Measurements from ENCODE around the gene PPRC1.

Gene PPRC1, protein sequence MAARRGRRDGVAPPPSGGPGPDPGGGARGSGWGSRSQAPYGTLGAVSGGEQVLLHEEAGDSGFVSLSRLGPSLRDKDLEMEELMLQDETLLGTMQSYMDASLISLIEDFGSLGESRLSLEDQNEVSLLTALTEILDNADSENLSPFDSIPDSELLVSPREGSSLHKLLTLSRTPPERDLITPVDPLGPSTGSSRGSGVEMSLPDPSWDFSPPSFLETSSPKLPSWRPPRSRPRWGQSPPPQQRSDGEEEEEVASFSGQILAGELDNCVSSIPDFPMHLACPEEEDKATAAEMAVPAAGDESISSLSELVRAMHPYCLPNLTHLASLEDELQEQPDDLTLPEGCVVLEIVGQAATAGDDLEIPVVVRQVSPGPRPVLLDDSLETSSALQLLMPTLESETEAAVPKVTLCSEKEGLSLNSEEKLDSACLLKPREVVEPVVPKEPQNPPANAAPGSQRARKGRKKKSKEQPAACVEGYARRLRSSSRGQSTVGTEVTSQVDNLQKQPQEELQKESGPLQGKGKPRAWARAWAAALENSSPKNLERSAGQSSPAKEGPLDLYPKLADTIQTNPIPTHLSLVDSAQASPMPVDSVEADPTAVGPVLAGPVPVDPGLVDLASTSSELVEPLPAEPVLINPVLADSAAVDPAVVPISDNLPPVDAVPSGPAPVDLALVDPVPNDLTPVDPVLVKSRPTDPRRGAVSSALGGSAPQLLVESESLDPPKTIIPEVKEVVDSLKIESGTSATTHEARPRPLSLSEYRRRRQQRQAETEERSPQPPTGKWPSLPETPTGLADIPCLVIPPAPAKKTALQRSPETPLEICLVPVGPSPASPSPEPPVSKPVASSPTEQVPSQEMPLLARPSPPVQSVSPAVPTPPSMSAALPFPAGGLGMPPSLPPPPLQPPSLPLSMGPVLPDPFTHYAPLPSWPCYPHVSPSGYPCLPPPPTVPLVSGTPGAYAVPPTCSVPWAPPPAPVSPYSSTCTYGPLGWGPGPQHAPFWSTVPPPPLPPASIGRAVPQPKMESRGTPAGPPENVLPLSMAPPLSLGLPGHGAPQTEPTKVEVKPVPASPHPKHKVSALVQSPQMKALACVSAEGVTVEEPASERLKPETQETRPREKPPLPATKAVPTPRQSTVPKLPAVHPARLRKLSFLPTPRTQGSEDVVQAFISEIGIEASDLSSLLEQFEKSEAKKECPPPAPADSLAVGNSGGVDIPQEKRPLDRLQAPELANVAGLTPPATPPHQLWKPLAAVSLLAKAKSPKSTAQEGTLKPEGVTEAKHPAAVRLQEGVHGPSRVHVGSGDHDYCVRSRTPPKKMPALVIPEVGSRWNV (N-terminal part only)

GRCh38 chr10:102132563-102133372, at the start of gene PPRC1:
Gene PPRC1, plus strand, starts transcription at chr10:102133040. Its CDS starts 29 bp downstream, at chr10:102133069.
- peak; percentile 99 for DNase-seq

- no peak for DNase-seq
Observed at GRCh38 chr10:102083541-102083940, 49.3 kb upstream of the PPRC1 start.

GRCh38 chr10:102085336-102085735, 47.5 kb upstream of the PPRC1 start:
- DNase-seq, result no peak

- no peak for DNase-seq
Observed at GRCh38 chr10:102086196-102086595, 46.6 kb upstream of the PPRC1 start.

GRCh38 chr10:102090772-102091171, 42.1 kb upstream of the PPRC1 start:
- no peak for DNase-seq

DNA sequence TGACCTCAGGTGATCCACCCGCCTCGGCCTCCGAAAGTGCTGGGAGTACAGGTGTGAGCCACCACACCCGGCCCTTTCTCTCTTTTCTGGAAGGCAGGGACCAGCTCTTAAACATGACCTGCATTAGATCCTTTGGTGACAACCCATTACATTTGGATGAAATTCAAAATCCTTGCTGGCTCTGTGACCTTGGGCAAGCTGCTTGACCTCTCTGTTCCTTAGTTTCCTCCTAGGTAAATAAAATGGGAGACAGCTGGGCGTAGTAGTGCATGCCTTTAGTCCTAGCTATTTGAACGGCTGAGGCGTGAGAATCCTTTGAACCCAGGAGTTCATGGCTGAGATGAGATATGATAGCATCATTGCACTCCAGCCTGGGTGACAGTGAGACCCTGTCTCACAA, 36.4 kb upstream of the PPRC1 start:
- DNase-seq, result no peak

DNA sequence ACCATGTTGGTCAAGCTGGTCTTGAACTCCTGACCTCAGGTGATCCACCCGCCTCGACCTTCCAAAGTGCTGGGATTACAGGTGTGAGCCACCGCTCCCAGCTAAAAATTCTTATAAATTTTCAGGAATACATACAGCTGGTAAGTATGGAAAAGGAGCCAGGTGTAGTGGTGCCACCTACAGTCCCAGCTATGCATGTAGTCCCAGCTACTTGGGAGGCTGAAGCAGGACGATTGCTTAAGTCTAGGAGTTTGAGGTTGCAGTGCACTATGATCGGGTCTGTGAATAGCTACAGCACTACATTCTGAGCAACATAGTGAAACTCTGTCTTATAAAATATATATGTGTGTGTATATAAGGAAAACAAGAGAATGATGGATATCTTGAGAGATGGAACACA, 31.7 kb upstream of the PPRC1 start:
- no peak for DNase-seq

DNA sequence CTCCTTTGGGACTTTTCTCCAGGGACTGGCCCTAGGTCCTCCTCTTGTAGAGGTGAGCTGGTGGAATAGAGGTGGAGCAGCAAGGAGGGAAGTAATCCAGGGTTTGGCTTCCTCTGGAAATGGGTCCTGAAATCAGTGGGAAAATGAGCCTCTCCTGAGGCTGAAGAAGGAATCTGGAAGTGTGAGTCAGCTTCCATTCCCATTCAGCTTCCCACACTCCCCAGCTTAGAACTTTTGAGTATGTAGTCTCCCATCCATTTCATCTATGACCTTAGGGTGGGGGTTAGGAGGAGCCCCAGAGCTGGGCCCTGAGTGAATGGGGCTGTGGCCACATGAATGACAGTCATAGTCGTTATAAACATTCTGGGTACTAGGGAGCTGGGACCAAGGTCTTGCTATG, 30.4 kb upstream of the PPRC1 start:
- DNase-seq, result no peak

GRCh38 chr10:102106998-102107397, 25.8 kb upstream of the PPRC1 start:
- DNase-seq, result no peak

GRCh38 chr10:102109166-102110116, 23.4 kb upstream of the PPRC1 start:
- DNase-seq, result no peak

- no peak for DNase-seq
Observed at GRCh38 chr10:102111276-102111675, 21.6 kb upstream of the PPRC1 start.

- no peak for DNase-seq
Observed at GRCh38 chr10:102112210-102112817, 20.5 kb upstream of the PPRC1 start.

DNA sequence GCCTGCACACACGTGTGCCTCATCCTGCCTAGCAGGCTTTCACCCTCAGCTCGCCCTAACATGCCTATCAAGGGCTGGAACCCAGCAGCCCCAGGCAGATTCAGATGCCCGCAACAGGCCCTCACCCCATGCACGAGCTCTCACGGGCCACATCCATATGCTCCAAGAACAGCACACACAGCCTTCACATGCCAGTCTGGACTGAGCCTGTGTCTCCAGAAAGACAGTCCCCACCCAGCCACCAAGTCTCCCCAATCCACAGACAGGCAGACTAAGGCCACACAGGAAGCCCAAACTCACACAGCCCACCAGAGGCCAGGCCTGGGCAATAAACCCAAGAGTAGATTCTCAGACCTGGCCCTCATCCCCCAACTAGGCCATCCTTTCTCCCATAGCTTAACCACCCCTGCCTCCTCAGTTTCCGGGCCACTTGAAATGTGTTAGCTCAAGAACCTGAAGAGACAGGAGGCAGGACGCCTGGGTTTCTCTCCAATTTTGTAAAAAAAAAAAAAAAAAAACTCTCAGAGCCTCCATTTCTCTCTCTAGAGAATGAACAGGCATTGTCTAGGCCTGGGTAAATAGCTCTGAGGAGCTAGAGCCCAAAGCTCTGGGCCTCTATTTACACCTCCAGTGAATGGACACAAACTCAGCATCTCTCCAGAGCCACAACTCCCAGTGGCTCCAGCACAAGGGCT, 19.4 kb upstream of the PPRC1 start:
- no peak for DNase-seq

GRCh38 chr10:102113956-102114857, 18.6 kb upstream of the PPRC1 start:
- DNase-seq, result peak; percentile 66

GRCh38 chr10:102114861-102115618, 17.8 kb upstream of the PPRC1 start:
- DNase-seq, result peak; percentile 96

- no peak for DNase-seq
Observed at GRCh38 chr10:102115775-102116174, 17.1 kb upstream of the PPRC1 start.

- no peak for DNase-seq
Observed at GRCh38 chr10:102116656-102117055, 16.2 kb upstream of the PPRC1 start.

All from islet precursor cell (in vitro differentiated cells).